Measurements from ENCODE around the gene WNT3A. TPM values are rescaled to one million over a fixed set of nuclear protein-coding genes. Genes with fewer than 3 reads are reported as not detected.

Gene WNT3A
- total RNA-seq, 2 experiments from 2014 or later, result 0.08 to 0.14 TPM

- H3K36me3 ChIP-seq (ENCODE audit: insufficient read depth, low read length), result peaks cover 24% of the 10 kb centered on the region
- no peaks in the 10 kb centered on the region for H3K27me3 Mint-ChIP-seq
- H3K9me3 ChIP-seq (ENCODE audit: control insufficient read depth in 1 of 2, insufficient read depth in 1 of 2, low read length in 2 of 2), result no peaks in the 10 kb centered on the region
- no peaks in the 10 kb centered on the region for H3K9me3 Mint-ChIP-seq
- peaks cover 30% of the 10 kb centered on the region for H3K36me3 Mint-ChIP-seq (ENCODE audit: low read depth)
- peaks cover 44% of the 10 kb centered on the region for H3K4me1 Mint-ChIP-seq (ENCODE audit: low read depth)
- TF ChIP-seq CTCF (IDR thresholded peaks at IDR 0.05), result no peak
- H3K27ac ChIP-seq (ENCODE audit: low read depth in 1 of 2, low read length in 2 of 2), result no peak overlapping the region
- ChIA-PET POLR2A (interaction anchor here (1.2 to 1.9 kb wide), 2 partner anchors 24 to 59 kb away, joined by 5 to 10 read pairs; partner anchors contain the start of genes ARF1 and IBA57), CTCF (no interaction called here)
- peak overlapping the region; percentile 67 for H3K4me3 Mint-ChIP-seq
- DNase-seq (no peak), ATAC-seq (ENCODE audit: poor library complexity) (no peak)
- peaks cover 52% of the 10 kb centered on the region for H3K4me1 ChIP-seq (ENCODE audit: insufficient read depth, low read length)
- H3K27me3 ChIP-seq (ENCODE audit: control insufficient read depth in 1 of 2, insufficient read depth in 2 of 2, low read length in 2 of 2), result no peaks in the 10 kb centered on the region
- no peak overlapping the region for H3K27ac Mint-ChIP-seq
- intact Hi-C loops (cut with DNase I, micrococcal nuclease), result loop anchor here (10.0 kb wide), 3 partner anchors 111 to 371 kb away; partner anchors contain the start of genes JMJD4 (in 1 of the 2), SNAP47 (in 1 of the 2) and TRIM11 (in 1 of the 2)
- no peak overlapping the region for H3K4me3 ChIP-seq (ENCODE audit: low read length)
These were observed 99.4 kb downstream of the WNT3A start for GRCh38 chr1:228105996-228106799.

- Histone ChIP-seq H3K27me3 (ENCODE audit: control insufficient read depth in 1 of 2, insufficient read depth in 2 of 2, low read length in 2 of 2) (no peaks in the 10 kb centered on the region), H3K27ac (ENCODE audit: low read depth in 1 of 2, low read length in 2 of 2) (no peak overlapping the region), H3K9me3 (ENCODE audit: control insufficient read depth in 1 of 2, insufficient read depth in 1 of 2, low read length in 2 of 2) (no peaks in the 10 kb centered on the region), H3K4me1 (ENCODE audit: insufficient read depth, low read length) (peaks cover 46% of the 10 kb centered on the region), H3K36me3 (ENCODE audit: insufficient read depth, low read length) (peaks cover 23% of the 10 kb centered on the region), H3K4me3 (ENCODE audit: low read length) (no peak overlapping the region)
- Mint-ChIP-seq H3K4me3 (peak overlapping the region; percentile 12), H3K4me1 (ENCODE audit: low read depth) (peaks cover 39% of the 10 kb centered on the region), H3K9me3 (no peaks in the 10 kb centered on the region), H3K27me3 (no peaks in the 10 kb centered on the region), H3K36me3 (ENCODE audit: low read depth) (peaks cover 25% of the 10 kb centered on the region), H3K27ac (peak overlapping the region; percentile 93)
- no peak for DNase-seq
- ATAC-seq (ENCODE audit: poor library complexity), result no peak
- no peak for TF ChIP-seq CTCF (IDR thresholded peaks at IDR 0.05)
- ChIA-PET CTCF (no interaction called here), POLR2A (interaction anchor here (1.9 kb wide), 1 partner anchor 59 kb away, joined by 10 read pairs; the partner anchor contains the start of gene IBA57)
- intact Hi-C loops (cut with DNase I, micrococcal nuclease), result loop anchor here (10.0 kb wide), 3 partner anchors 112 to 372 kb away; partner anchors contain the start of genes JMJD4 (in 1 of the 2), SNAP47 (in 1 of the 2) and TRIM11 (in 1 of the 2)
These were observed 99.9 kb downstream of the WNT3A start for GRCh38 chr1:228106800-228107054.

GRCh38 chr1:228107636-228108035, 100.8 kb downstream of the WNT3A start:
- Mint-ChIP-seq H3K36me3 (ENCODE audit: low read depth) (peaks cover 25% of the 10 kb centered on the region), H3K9me3 (no peaks in the 10 kb centered on the region), H3K27me3 (no peaks in the 10 kb centered on the region), H3K27ac (peak overlapping the region; percentile 93), H3K4me1 (ENCODE audit: low read depth) (peaks cover 39% of the 10 kb centered on the region), H3K4me3 (peak overlapping the region; percentile 92)
- H3K36me3 ChIP-seq (ENCODE audit: insufficient read depth, low read length), result peaks cover 23% of the 10 kb centered on the region
- DNase-seq (peak in 1 of 14 experiments; percentile 40), ATAC-seq (ENCODE audit: poor library complexity) (no peak)
- no peaks in the 10 kb centered on the region for H3K9me3 ChIP-seq (ENCODE audit: control insufficient read depth in 1 of 2, insufficient read depth in 1 of 2, low read length in 2 of 2)
- H3K27ac ChIP-seq (ENCODE audit: low read depth in 1 of 2, low read length in 2 of 2), result no peak overlapping the region
- H3K4me3 ChIP-seq (ENCODE audit: low read length), result no peak overlapping the region
- peaks cover 38% of the 10 kb centered on the region for H3K4me1 ChIP-seq (ENCODE audit: insufficient read depth, low read length)
- ChIA-PET CTCF (no interaction called here), POLR2A (no interaction called here)
- H3K27me3 ChIP-seq (ENCODE audit: control insufficient read depth in 1 of 2, insufficient read depth in 2 of 2, low read length in 2 of 2), result no peaks in the 10 kb centered on the region
- TF ChIP-seq CTCF (IDR thresholded peaks at IDR 0.05), result no peak
- intact Hi-C loops (cut with DNase I, micrococcal nuclease), result loop anchor here (2.0 to 10.0 kb wide), 6 partner anchors 23 to 373 kb away; partner anchors contain the start of genes ARF1 (in 1 of the 2), GUK1 (in 1 of the 2), JMJD4 (in 1 of the 2) and SNAP47 (in 1 of the 2)

Data from CD4-positive, alpha-beta T cell (primary cell).